B cell (primary cell): Measurements from ENCODE around the gene MED9.

Experiments
- CTCF ChIP-seq: fragments of 200-600 bp; IDR thresholded peaks from one replicate; pipeline ENCODE4 v1.8.0; 2022; ENCODE audit warnings: antibody characterized with exemption, mild to moderate bottlenecking
- EZH2 ChIP-seq: IDR thresholded peaks from 2 replicates; pipeline ENCODE4 v1.6.1; 2012; ENCODE audit warnings: borderline replicate concordance, low read depth, mild to moderate bottlenecking, moderate library complexity, low read length; ENCODE audit not compliant: insufficient read depth, poor library complexity, severe bottlenecking

GRCh38 chr17:17504341-17505140 lies 27.7 kb downstream of the MED9 start:
- no peak for TF ChIP-seq CTCF
- TF ChIP-seq EZH2: no peak
